Dendritic cell treated with granulocyte-macrophage colony-stimulating factor and Interleukin-4, amounts not matched to agents 40 ng/mL and 50 ng/mL, for 4 days (primary cell): ENCODE measurements around the gene MTCP1.

ENCODE experiments used
- H3K27ac Mint-ChIP-seq: one replicate; pipeline ENCODE4 v1.8.0; 2022; ENCODE audit warnings: mild to moderate bottlenecking, mixed read lengths
- H3K27me3 Mint-ChIP-seq: one replicate; pipeline ENCODE4 v1.8.0; 2022; ENCODE audit warnings: mild to moderate bottlenecking, mixed read lengths
- H3K36me3 Mint-ChIP-seq: one replicate; pipeline ENCODE4 v1.8.0; 2022; ENCODE audit warnings: low read depth, mixed read lengths
- H3K4me1 Mint-ChIP-seq: one replicate; pipeline ENCODE4 v1.8.0; 2022; ENCODE audit warnings: low read depth, mixed read lengths
- H3K4me3 Mint-ChIP-seq: one replicate; pipeline ENCODE4 v1.8.0; 2022; ENCODE audit warnings: mild to moderate bottlenecking, moderate library complexity, mixed read lengths
- H3K9me3 Mint-ChIP-seq: one replicate; pipeline ENCODE4 v1.8.0; 2022; ENCODE audit warnings: mixed read lengths
- intact Hi-C: fragments of 100-400 bp; cut with micrococcal nuclease; formaldehyde crosslinking; loops from one replicate; pipeline ENCODE4 v1.15.0; 2022

MTCP1 gene

GRCh38 chrX:155070975-155071693 lies at the start of gene MTCP1, which contains the start of the genes BRCC3 and CMC4:
Gene MTCP1, minus strand, starts transcription at chrX:155071136. Its CDS starts 5,126 bp downstream, at chrX:155066010.
Gene BRCC3, plus strand, starts transcription at chrX:155071508. Its CDS starts 20 bp downstream, at chrX:155071528.
Gene CMC4, minus strand, starts transcription at chrX:155071136. Its CDS starts 7,113 bp downstream, at chrX:155064023.
- Mint-ChIP-seq H3K27ac (peak within 1 kb of the TSS; percentile 97), H3K36me3 (peaks cover 42% of the 10 kb centered on the region), H3K4me3 (peak within 1 kb of the TSS; percentile 86), H3K4me1 (peaks cover 44% of the 10 kb centered on the region), H3K9me3 (no peaks in the 10 kb centered on the region), H3K27me3 (no peaks in the 10 kb centered on the region)
- intact Hi-C loops = no loop called here

GRCh38 chrX:155115174-155115819 lies 44.4 kb upstream of the MTCP1 start:
- intact Hi-C loops = no loop called here
- H3K27me3 Mint-ChIP-seq = no peaks in the 10 kb centered on the region

GRCh38 chrX:155113097-155113496 lies 42.2 kb upstream of the MTCP1 start:
- Mint-ChIP-seq H3K9me3 (no peaks in the 10 kb centered on the region), H3K27me3 (no peaks in the 10 kb centered on the region), H3K4me1 (no peaks in the 10 kb centered on the region), H3K4me3 (no peak overlapping the region), H3K27ac (no peak overlapping the region), H3K36me3 (peaks cover 39% of the 10 kb centered on the region)
- intact Hi-C loops = no loop called here

More at GRCh38 chrX:155115174-155115819, 44.4 kb upstream of the MTCP1 start:
- peaks cover 52% of the 10 kb centered on the region for H3K36me3 Mint-ChIP-seq
- no peaks in the 10 kb centered on the region for H3K4me1 Mint-ChIP-seq
- no peak overlapping the region for H3K27ac Mint-ChIP-seq
- H3K4me3 Mint-ChIP-seq = no peak overlapping the region
- H3K9me3 Mint-ChIP-seq = no peaks in the 10 kb centered on the region

GRCh38 chrX:155112171-155112570 lies 41.2 kb upstream of the MTCP1 start:
- H3K4me3 Mint-ChIP-seq = no peak overlapping the region
- H3K9me3 Mint-ChIP-seq = no peaks in the 10 kb centered on the region
- intact Hi-C loops = no loop called here
- no peaks in the 10 kb centered on the region for H3K4me1 Mint-ChIP-seq
- H3K36me3 Mint-ChIP-seq = peaks cover 45% of the 10 kb centered on the region
- no peaks in the 10 kb centered on the region for H3K27me3 Mint-ChIP-seq
- H3K27ac Mint-ChIP-seq = no peak overlapping the region

GRCh38 chrX:155108427-155108826 lies 37.5 kb upstream of the MTCP1 start:
- Mint-ChIP-seq H3K27ac (no peak overlapping the region), H3K36me3 (peaks cover 49% of the 10 kb centered on the region), H3K4me1 (no peaks in the 10 kb centered on the region), H3K27me3 (no peaks in the 10 kb centered on the region), H3K4me3 (no peak overlapping the region), H3K9me3 (no peaks in the 10 kb centered on the region)
- intact Hi-C loops = loop anchor here (10.0 kb wide), 1 partner anchor 116 kb away; no protein-coding TSS in a partner anchor

GRCh38 chrX:155105919-155106318 lies 35.0 kb upstream of the MTCP1 start:
- no peaks in the 10 kb centered on the region for H3K9me3 Mint-ChIP-seq
- peaks cover 46% of the 10 kb centered on the region for H3K36me3 Mint-ChIP-seq
- H3K27ac Mint-ChIP-seq = no peak overlapping the region
- no peaks in the 10 kb centered on the region for H3K27me3 Mint-ChIP-seq
- H3K4me1 Mint-ChIP-seq = no peaks in the 10 kb centered on the region
- intact Hi-C loops = loop anchor here (10.0 kb wide), 1 partner anchor 119 kb away; no protein-coding TSS in a partner anchor
- H3K4me3 Mint-ChIP-seq = no peak overlapping the region

- no peaks in the 10 kb centered on the region for H3K27me3 Mint-ChIP-seq
- H3K4me3 Mint-ChIP-seq = no peak overlapping the region
- H3K27ac Mint-ChIP-seq = no peak overlapping the region
- peaks cover 69% of the 10 kb centered on the region for H3K36me3 Mint-ChIP-seq
- H3K9me3 Mint-ChIP-seq = no peaks in the 10 kb centered on the region
- no peaks in the 10 kb centered on the region for H3K4me1 Mint-ChIP-seq
- intact Hi-C loops = loop anchor here (5.0 kb wide), 1 partner anchor 728 kb away; no protein-coding TSS in a partner anchor
Observed at GRCh38 chrX:155094468-155095061, 23.6 kb upstream of the MTCP1 start.

GRCh38 chrX:155086961-155087735 lies 16.2 kb upstream of the MTCP1 start:
- Mint-ChIP-seq H3K36me3 (peaks cover 74% of the 10 kb centered on the region), H3K4me3 (no peak overlapping the region), H3K4me1 (peaks cover 15% of the 10 kb centered on the region), H3K9me3 (no peaks in the 10 kb centered on the region), H3K27ac (no peak overlapping the region), H3K27me3 (no peaks in the 10 kb centered on the region)
- intact Hi-C loops = no loop called here

GRCh38 chrX:155086202-155086840 lies 15.4 kb upstream of the MTCP1 start:
- Mint-ChIP-seq H3K27ac (no peak overlapping the region), H3K4me3 (no peak overlapping the region), H3K9me3 (no peaks in the 10 kb centered on the region), H3K4me1 (peaks cover 15% of the 10 kb centered on the region), H3K27me3 (no peaks in the 10 kb centered on the region), H3K36me3 (peaks cover 74% of the 10 kb centered on the region)
- intact Hi-C loops = no loop called here

- intact Hi-C loops = no loop called here
- Mint-ChIP-seq H3K27me3 (no peaks in the 10 kb centered on the region), H3K4me3 (peak overlapping the region; percentile 86), H3K4me1 (peaks cover 44% of the 10 kb centered on the region), H3K27ac (peak overlapping the region; percentile 97), H3K9me3 (no peaks in the 10 kb centered on the region), H3K36me3 (peaks cover 48% of the 10 kb centered on the region)
Observed at GRCh38 chrX:155071694-155072280, 851 bp upstream of the MTCP1 start.

GRCh38 chrX:155070663-155070974 lies 317 bp downstream of the MTCP1 start:
- Mint-ChIP-seq H3K4me1 (peaks cover 44% of the 10 kb centered on the region), H3K27me3 (no peaks in the 10 kb centered on the region), H3K36me3 (peaks cover 37% of the 10 kb centered on the region), H3K27ac (peak overlapping the region; percentile 97), H3K4me3 (peak overlapping the region; percentile 83), H3K9me3 (no peaks in the 10 kb centered on the region)
- intact Hi-C loops = no loop called here

GRCh38 chrX:155070038-155070437 lies 898 bp downstream of the MTCP1 start:
- Mint-ChIP-seq H3K4me1 (peaks cover 43% of the 10 kb centered on the region), H3K27ac (peak overlapping the region; percentile 97), H3K36me3 (peaks cover 31% of the 10 kb centered on the region), H3K4me3 (peak overlapping the region; percentile 83), H3K27me3 (no peaks in the 10 kb centered on the region), H3K9me3 (no peaks in the 10 kb centered on the region)
- intact Hi-C loops = no loop called here

GRCh38 chrX:155069414-155069813 lies 1.5 kb downstream of the MTCP1 start:
- Mint-ChIP-seq H3K4me3 (no peak overlapping the region), H3K4me1 (peaks cover 42% of the 10 kb centered on the region), H3K27me3 (no peaks in the 10 kb centered on the region), H3K36me3 (peaks cover 27% of the 10 kb centered on the region), H3K27ac (no peak overlapping the region), H3K9me3 (no peaks in the 10 kb centered on the region)
- intact Hi-C loops = loop anchor here (5.0 kb wide), 1 partner anchor 47 kb away; the partner anchor contains the start of gene F8
